Activated CD4-positive, alpha-beta T cell treated with anti-CD3 and anti-CD28 coated beads, Interleukin-2, amount 50 U/mL, for 4 hours (primary cell): ENCODE data around the gene CPEB4.

Experiments used
- DNase-seq, 2 experiments: peaks; one replicate each; pipeline ENCODE4 v3.0.0-alpha.2; 2020

Gene CPEB4

GRCh38 chr5:173916233-173916632 lies 28.1 kb downstream of the CPEB4 start:
- no peak for DNase-seq

GRCh38 chr5:173917788-173918786 lies 29.9 kb downstream of the CPEB4 start:
- peak; percentile 39 to 50 for DNase-seq

- no peak for DNase-seq
Measured at GRCh38 chr5:173919443-173919842, 31.3 kb downstream of the CPEB4 start.

GRCh38 chr5:173920024-173920753 lies 32.0 kb downstream of the CPEB4 start:
- DNase-seq = no peak

GRCh38 chr5:173920866-173921555 lies 32.9 kb downstream of the CPEB4 start:
- DNase-seq = no peak

GRCh38 chr5:173922527-173922926 lies 34.4 kb downstream of the CPEB4 start:
- DNase-seq = no peak

- no peak for DNase-seq
Measured at GRCh38 chr5:173923218-173924095, 35.3 kb downstream of the CPEB4 start.

GRCh38 chr5:173924899-173925298 lies 36.8 kb downstream of the CPEB4 start:
- no peak for DNase-seq

GRCh38 chr5:173925449-173926071 lies 37.4 kb downstream of the CPEB4 start:
- peak; percentile 39 to 42 for DNase-seq

- no peak for DNase-seq
Measured at GRCh38 chr5:173926359-173926758, 38.2 kb downstream of the CPEB4 start.

- no peak for DNase-seq
Measured at GRCh38 chr5:173928871-173929574, 40.9 kb downstream of the CPEB4 start.

- no peak for DNase-seq
Measured at GRCh38 chr5:173932695-173933139, 44.6 kb downstream of the CPEB4 start.

- no peak for DNase-seq
Measured at GRCh38 chr5:173933901-173934300, 45.8 kb downstream of the CPEB4 start.

- DNase-seq = no peak
Measured at GRCh38 chr5:173935396-173935795, 47.2 kb downstream of the CPEB4 start.

- no peak for DNase-seq
Measured at GRCh38 chr5:173940269-173940668, 52.1 kb downstream of the CPEB4 start.

GRCh38 chr5:173941102-173941501 lies 53.0 kb downstream of the CPEB4 start:
- no peak for DNase-seq

- no peak for DNase-seq
Measured at GRCh38 chr5:173941758-173942401, 53.7 kb downstream of the CPEB4 start.

GRCh38 chr5:173944511-173944910 lies 56.4 kb downstream of the CPEB4 start:
- DNase-seq = no peak

- DNase-seq = no peak
Measured at GRCh38 chr5:173945160-173945559, 57.0 kb downstream of the CPEB4 start.

GRCh38 chr5:173946323-173946722 lies 58.2 kb downstream of the CPEB4 start:
- no peak for DNase-seq
